ENCODE data around the gene DISP2. TPM values are rescaled to one million over a fixed set of nuclear protein-coding genes. Genes with fewer than 3 reads are reported as not detected.

DISP2 gene
- total and polyA plus RNA-seq, 8 donors: 0.15 to 10.1 (median 0.58) TPM; not detected in 1

GRCh38 chr15:40310001-40310959 lies 47.7 kb upstream of the DISP2 start:
- H3K4me1 ChIP-seq: peaks cover 3 to 43% (median 30%) of the 10 kb centered on the region in 4 donors
- H3K9me3 ChIP-seq: no peaks in the 10 kb centered on the region
- peak; percentile 59 to 80 for DNase-seq
- 18 to 30% (median 23%) methylated on average over 4 of the region's 4 CpGs for WGBS, 5 donors
- TF ChIP-seq EP300 (IDR thresholded peaks at IDR 0.05) (no peak), POLR2AphosphoS5 (IDR thresholded peaks at IDR 0.05) (peak in 1 of 3 donors; percentile 6), CTCF (IDR thresholded peaks at IDR 0.05) (peak in 5 of 7 experiments; percentile 51 to 69 (median 56)), POLR2A (IDR thresholded peaks at IDR 0.05) (no peak)
- no peak overlapping the region for H3K4me3 ChIP-seq
- H3K27ac ChIP-seq: no peak overlapping the region
- H3K36me3 ChIP-seq: no peaks in the 10 kb centered on the region
- intact Hi-C loops (cut with DNase I; ENCODE audit: low total_unique reads): no loop called here
- peaks cover 0 to 18% (median 0%) of the 10 kb centered on the region in 3 donors for H3K27me3 ChIP-seq

DNA sequence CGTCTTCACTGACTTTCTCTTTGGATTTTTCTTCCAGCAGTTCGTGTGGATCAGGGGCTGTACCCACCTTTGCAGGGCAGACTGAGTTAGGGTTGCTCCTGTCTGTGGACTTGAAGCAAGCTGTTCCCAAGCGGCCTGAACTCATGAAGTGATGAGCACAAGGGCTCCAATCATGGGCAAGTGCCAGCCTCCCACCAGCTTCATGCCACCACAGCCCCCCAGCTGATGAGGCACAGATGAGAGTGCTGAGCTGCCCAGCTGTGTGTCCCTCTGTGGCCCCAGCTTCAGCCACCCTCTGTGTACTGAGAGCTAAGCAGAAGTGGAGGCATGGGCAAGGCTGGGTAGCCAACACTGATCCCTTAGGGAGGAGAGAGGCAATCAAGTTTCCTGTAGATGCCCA lies 47.0 kb upstream of the DISP2 start:
- no peaks in the 10 kb centered on the region for H3K36me3 ChIP-seq
- DNase-seq: no peak
- TF ChIP-seq CTCF (IDR thresholded peaks at IDR 0.05) (no peak), EP300 (IDR thresholded peaks at IDR 0.05) (no peak), POLR2AphosphoS5 (IDR thresholded peaks at IDR 0.05) (no peak), POLR2A (IDR thresholded peaks at IDR 0.05) (no peak)
- H3K4me3 ChIP-seq: no peak overlapping the region
- H3K27ac ChIP-seq: no peak overlapping the region
- WGBS, 5 donors: 56 to 68% (median 64%) methylated on average over 3 of the region's 3 CpGs
- H3K27me3 ChIP-seq: peaks cover 0 to 23% (median 0%) of the 10 kb centered on the region in 3 donors
- H3K4me1 ChIP-seq: peaks cover 3 to 43% (median 30%) of the 10 kb centered on the region in 4 donors
- intact Hi-C loops (cut with DNase I; ENCODE audit: low total_unique reads): no loop called here
- H3K9me3 ChIP-seq: no peaks in the 10 kb centered on the region

- 87 to 95% (median 93%) methylated on average over 10 of the region's 10 CpGs for WGBS, 5 donors
- H3K36me3 ChIP-seq: no peaks in the 10 kb centered on the region
- H3K27ac ChIP-seq: no peak overlapping the region
- peaks cover 0 to 23% (median 0%) of the 10 kb centered on the region in 3 donors for H3K27me3 ChIP-seq
- no peaks in the 10 kb centered on the region for H3K9me3 ChIP-seq
- no peak for DNase-seq
- no peak overlapping the region for H3K4me3 ChIP-seq
- no peak for TF ChIP-seq POLR2AphosphoS5 (IDR thresholded peaks at IDR 0.05)
- TF ChIP-seq EP300 (IDR thresholded peaks at IDR 0.05): no peak
- TF ChIP-seq CTCF (IDR thresholded peaks at IDR 0.05): no peak
- H3K4me1 ChIP-seq: peaks cover under 1 to 36% (median 23%) of the 10 kb centered on the region in 4 donors
- intact Hi-C loops (cut with DNase I; ENCODE audit: low total_unique reads): no loop called here
Measured at GRCh38 chr15:40312370-40313158, 45.5 kb upstream of the DISP2 start.
